Peyer's patch (tissue), 4 donors: ENCODE results near the gene IL17C.

ENCODE experiments used
- CTCF ChIP-seq, 6 experiments: fragments of 450-650 bp in 4 of 6; fragments of 200-600 bp in 2 of 6; sonication (generic) in 1 of 6; IDR thresholded peaks; one replicate each; pipeline ENCODE4 v1.5.1; 2017 to 2019; ENCODE audit warnings: antibody characterized with exemption in 6 of 6, mild to moderate bottlenecking in 3 of 6, moderate library complexity in 1 of 6
- POLR2A ChIP-seq, 2 donors: fragments of 450-650 bp; IDR thresholded peaks; one replicate each; pipeline ENCODE4 v1.5.1; 2017; ENCODE audit warnings: antibody characterized with exemption in 2 of 2, mild to moderate bottlenecking in 2 of 2, moderate library complexity in 2 of 2

GRCh38 chr16:88593489-88593888 is 44.9 kb upstream of the IL17C start:
- TF ChIP-seq CTCF (IDR thresholded peaks at IDR 0.05) (no peak), POLR2A (IDR thresholded peaks at IDR 0.05) (no peak)
